Erythroblast (primary cell): ENCODE results near the gene CLSTN2.

Source experiments
- GATA1 ChIP-seq: IDR thresholded peaks from 2 replicates; pipeline ENCODE4 v1.6.1; 2011; ENCODE audit warnings: low read depth, mild to moderate bottlenecking, control low read depth, low read length, moderate library complexity
- POLR2A ChIP-seq: IDR thresholded peaks from 2 replicates; pipeline ENCODE4 v1.6.1; 2011; ENCODE audit warnings: mild to moderate bottlenecking, low read length

DNA sequence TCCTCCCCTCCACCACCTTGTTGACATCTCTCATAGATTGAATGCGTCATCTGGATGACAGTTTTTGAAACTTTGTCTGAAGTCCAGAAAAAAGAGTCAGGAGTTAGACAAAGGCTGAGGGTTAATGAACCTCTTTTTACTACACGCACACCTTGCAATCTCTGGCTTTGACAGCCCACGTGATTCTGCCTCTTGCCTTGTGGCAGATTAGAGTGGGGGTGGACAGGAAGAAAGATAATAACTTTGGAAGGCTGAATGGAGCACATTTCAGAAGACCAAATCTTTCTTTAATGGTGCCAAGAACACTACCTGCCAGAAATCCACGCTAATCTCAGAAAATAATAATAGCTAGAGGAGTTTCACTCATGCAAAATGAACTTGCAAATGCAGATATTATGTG, 415.0 kb downstream of the CLSTN2 start:
- TF ChIP-seq POLR2A (no peak), GATA1 (no peak)
